Tongue (tissue), 2 donors: Measurements from ENCODE around the gene SLC6A3. TPM values are rescaled to one million over a fixed set of nuclear protein-coding genes. Genes with fewer than 3 reads are reported as not detected.

ENCODE experiments used
- DNase-seq: peaks from one replicate; pipeline ENCODE4 v3.0.0-alpha.2; 2015
- total RNA-seq: library from RNA; depleted of rRNA; stranded (reverse); fragments of >200 nt; gene quantifications from one replicate; pipeline ENCODE4 v1.2.3, GENCODE V29; 2014

SLC6A3 gene
- total RNA-seq, 1 donor from 2014 or later: 0.10 TPM

DNA sequence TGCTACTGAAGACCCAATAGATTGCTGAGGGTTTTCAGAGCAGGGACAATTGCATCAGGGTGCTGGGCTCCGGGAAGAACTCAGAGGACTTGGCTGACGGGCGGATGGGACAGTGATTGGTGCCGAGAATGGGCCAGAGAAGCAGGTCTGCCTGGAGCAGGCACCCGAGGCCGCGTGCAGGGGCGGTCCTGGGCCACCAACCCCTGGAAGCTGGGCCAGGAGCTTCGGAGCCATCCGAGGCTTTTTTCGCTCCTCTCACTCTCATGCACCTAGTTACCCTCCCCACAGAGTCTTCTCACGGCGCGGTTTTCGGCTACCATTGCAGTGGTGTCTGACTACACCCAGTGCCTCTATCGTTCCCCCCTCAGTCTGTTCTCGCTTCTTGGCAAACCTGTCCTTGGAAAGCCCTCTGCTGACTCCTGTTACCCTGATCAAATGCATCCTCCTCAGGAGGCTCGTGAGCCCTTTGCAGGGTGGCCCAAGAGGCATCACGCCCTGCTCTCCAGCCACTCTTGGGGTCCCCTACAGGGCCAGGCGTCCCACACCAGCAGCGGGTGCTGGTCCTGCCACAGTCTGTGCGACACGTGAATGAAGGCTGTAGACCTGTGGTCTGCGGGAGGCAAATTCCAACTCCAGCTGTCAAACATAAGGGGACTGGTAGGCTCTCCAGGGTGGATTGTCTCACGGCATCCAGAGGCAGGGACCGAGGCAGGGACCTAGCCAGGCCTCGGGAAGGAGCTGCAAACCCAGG, 99.2 kb downstream of the SLC6A3 start:
- no peak for DNase-seq

DNA sequence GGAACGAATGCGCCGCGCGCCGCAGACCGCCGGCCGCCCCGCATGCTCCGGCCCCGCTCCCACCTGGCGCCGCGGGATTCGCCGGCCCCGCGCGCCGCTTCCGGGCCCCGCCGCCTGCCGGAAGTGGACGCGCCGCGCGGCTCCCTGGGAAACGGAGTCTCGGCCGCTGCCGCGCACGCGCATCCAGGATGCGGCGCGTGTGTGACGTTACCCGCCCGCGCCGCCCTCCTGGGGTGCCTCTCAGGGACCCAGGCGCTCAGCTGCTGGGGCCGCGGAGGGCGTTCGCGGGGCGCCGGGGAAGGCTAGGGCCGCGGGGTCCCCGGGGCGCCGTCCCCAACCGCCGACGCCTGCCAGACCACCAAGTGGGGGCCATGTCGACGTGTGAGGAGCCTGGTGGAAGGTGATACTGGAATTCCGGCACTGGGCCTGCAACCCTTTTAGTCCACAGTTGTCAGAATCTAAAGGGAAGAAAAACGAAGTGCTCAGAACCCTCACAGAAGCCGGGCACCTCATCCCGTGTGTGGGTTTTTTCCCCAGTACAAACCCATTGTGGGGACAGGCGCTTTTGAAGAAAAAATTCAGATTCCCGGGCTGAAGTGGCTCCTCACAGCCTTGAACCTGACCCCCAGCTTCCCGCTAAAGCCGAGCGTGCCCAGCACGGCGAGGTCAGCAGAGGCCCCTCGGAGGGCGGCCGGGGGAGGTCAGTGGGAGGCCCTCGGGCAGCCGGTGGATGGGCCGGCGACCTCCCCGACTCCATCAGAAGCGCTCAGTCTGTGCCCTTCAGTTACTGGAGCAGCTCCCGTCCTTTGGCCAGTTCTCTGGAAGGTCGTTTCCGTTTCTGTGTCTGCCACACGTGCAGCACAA, 100.0 kb downstream of the SLC6A3 start, which contains the start of gene CLPTM1L:
Gene CLPTM1L, minus strand, starts transcription at position 125 of the 864 bp plus-strand sequence. CDS start 258 bp downstream, outside the sequence.
- peak; percentile 95 for DNase-seq

DNA sequence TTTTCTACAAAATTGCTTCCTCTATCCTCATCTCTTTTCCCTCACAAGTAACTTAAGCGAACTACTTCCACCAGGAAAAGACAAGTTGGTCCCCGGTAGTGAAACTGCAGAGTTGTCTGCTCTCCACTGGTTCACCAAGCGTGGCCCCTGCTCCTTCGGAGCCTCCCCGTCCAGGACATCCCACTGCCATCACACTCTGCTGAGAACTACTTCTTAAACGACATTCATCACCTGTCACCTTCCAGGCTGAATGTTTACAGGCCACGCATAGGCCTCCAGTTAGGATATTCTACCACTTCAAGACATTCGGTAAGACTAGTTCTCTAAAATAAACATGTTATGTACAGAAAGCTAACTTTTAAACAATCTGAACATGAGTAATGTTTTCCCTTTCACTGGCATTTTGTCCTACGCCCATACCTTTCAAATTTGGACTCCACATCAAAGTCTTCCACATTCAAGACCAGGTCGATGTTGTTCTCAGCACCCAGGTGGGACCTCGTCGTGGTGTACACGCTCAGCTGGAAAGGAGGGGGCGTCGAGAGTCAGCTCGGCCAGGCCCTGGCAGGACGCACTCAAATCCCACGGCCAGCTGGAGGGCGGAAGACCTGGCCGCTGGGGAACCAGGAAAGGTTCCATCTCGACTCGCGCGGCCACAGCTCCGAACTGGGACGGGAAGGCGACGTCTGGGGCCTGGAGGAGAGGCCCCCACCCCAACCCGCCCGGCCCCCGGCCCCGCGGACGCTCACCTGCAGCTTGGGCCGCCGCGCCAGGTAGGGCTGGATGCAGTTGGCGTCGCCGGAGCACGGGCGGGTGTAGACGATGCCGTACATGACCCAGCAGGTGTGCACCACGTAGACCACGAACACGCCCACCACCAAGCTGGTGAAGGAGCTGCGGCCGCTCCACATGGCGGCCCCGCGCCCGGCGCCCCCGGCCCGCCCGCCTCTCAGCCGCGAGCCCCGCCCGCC, 101.0 kb downstream of the SLC6A3 start:
- DNase-seq: no peak

DNA sequence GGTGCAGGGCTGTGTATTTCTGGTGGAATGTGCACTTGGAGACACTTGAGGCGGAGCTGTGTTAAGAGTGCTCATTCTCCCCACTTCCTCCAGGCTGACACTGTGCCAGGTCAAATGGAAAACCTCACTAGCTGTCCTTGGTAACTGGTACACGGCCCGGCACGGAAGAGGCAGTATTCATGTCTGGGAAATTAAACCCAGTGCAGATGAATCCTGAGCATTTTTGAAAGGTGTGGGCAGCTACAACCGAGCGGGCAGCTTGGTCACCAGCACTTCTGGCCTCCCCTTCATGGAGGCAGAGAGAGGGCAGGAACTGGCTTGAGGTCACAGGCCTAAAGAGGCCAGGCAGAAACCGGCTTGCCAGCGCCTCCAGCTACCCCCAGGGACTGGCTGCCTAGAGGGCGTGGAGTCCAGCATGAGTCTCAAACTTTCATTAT, 101.9 kb downstream of the SLC6A3 start:
- no peak for DNase-seq

Other genes with a start within 250 kb of the SLC6A3 start
- not detected for gene SLC6A19, start 243.8 kb downstream of the SLC6A3 start, total RNA-seq
- not detected for gene SLC6A18, start 220.1 kb downstream of the SLC6A3 start, total RNA-seq
- gene TERT, start 150.4 kb downstream of the SLC6A3 start, total RNA-seq: 0.21 TPM
- gene CLPTM1L, start 100.3 kb downstream of the SLC6A3 start, total RNA-seq: 85.3 TPM
- 24.2 TPM for gene LPCAT1, start 78.5 kb upstream of the SLC6A3 start, total RNA-seq